Osteocyte (in vitro differentiated cells): ENCODE measurements around the gene NAALADL2. TPM values are rescaled to one million over a fixed set of nuclear protein-coding genes. Genes with fewer than 3 reads are reported as not detected.

ENCODE experiments used
- DNase-seq: peaks from one replicate; pipeline ENCODE4 v3.0.0; 2021; ENCODE audit warnings: mixed read lengths; ENCODE audit not compliant: unreplicated experiment; ENCODE audit errors: extremely low spot score
- H3K27ac Mint-ChIP-seq: one replicate; pipeline ENCODE4 v1.8.0; 2021; ENCODE audit warnings: mild to moderate bottlenecking, mixed read lengths; ENCODE audit not compliant: unreplicated experiment
- H3K27me3 Mint-ChIP-seq: one replicate; pipeline ENCODE4 v1.8.0; 2021; ENCODE audit warnings: mixed read lengths; ENCODE audit not compliant: unreplicated experiment
- H3K36me3 Mint-ChIP-seq: one replicate; pipeline ENCODE4 v1.8.0; 2021; ENCODE audit warnings: mixed read lengths; ENCODE audit not compliant: unreplicated experiment
- H3K4me1 Mint-ChIP-seq: one replicate; pipeline ENCODE4 v1.8.0; 2021; ENCODE audit warnings: mixed read lengths; ENCODE audit not compliant: unreplicated experiment
- H3K4me3 Mint-ChIP-seq: one replicate; pipeline ENCODE4 v1.8.0; 2021; ENCODE audit warnings: mild to moderate bottlenecking, moderate library complexity, mixed read lengths; ENCODE audit not compliant: unreplicated experiment
- H3K9me3 Mint-ChIP-seq: one replicate; pipeline ENCODE4 v1.8.0; 2021; ENCODE audit warnings: mixed read lengths; ENCODE audit not compliant: unreplicated experiment
- CTCF ChIP-seq: fragments of 200-600 bp; sonication (generic); IDR thresholded peaks from 2 replicates; pipeline ENCODE4 v1.5.0; 2021; ENCODE audit warnings: antibody characterized with exemption, mild to moderate bottlenecking, moderate library complexity
- total RNA-seq: library from RNA; stranded (reverse); gene quantifications from 2 replicates; pipeline ENCODE4 v1.2.1, GENCODE V29; 2021

Gene NAALADL2
- total RNA-seq, 1 donor from 2014 or later: 16.1 TPM

GRCh38 chr3:175329373-175329772, 470.2 kb downstream of the NAALADL2 start:
- Mint-ChIP-seq H3K4me3 (no peak overlapping the region), H3K4me1 (peaks cover 11% of the 10 kb centered on the region), H3K9me3 (peaks cover 16% of the 10 kb centered on the region), H3K27ac (peak overlapping the region; percentile 48), H3K36me3 (peaks cover 10% of the 10 kb centered on the region), H3K27me3 (no peaks in the 10 kb centered on the region)
- TF ChIP-seq CTCF: no peak
- no peak for DNase-seq

DNA sequence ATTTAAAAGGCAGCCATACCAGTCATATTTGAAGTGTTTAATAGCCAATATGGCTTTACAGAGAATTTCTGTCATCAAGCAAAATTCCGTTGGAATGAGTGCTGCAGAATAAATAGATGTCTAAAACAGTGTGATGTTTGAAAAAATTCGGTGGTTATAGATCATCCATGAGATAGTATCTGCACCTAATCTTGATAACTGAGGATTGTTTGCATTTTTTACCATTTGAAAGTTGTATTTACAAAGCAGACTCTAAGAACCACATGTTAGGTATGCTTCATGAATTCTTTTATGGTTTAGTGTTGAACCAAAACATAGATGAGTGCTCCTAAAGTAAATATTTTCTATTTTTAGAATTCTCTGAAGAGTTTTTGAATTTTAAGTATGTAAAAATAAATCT, 476.1 kb downstream of the NAALADL2 start:
- H3K4me3 Mint-ChIP-seq: no peak overlapping the region
- no peak for DNase-seq
- H3K27me3 Mint-ChIP-seq: no peaks in the 10 kb centered on the region
- H3K27ac Mint-ChIP-seq: no peak overlapping the region
- peaks cover 10% of the 10 kb centered on the region for H3K36me3 Mint-ChIP-seq
- H3K4me1 Mint-ChIP-seq: peaks cover 19% of the 10 kb centered on the region
- TF ChIP-seq CTCF: no peak
- peaks cover 16% of the 10 kb centered on the region for H3K9me3 Mint-ChIP-seq

DNA sequence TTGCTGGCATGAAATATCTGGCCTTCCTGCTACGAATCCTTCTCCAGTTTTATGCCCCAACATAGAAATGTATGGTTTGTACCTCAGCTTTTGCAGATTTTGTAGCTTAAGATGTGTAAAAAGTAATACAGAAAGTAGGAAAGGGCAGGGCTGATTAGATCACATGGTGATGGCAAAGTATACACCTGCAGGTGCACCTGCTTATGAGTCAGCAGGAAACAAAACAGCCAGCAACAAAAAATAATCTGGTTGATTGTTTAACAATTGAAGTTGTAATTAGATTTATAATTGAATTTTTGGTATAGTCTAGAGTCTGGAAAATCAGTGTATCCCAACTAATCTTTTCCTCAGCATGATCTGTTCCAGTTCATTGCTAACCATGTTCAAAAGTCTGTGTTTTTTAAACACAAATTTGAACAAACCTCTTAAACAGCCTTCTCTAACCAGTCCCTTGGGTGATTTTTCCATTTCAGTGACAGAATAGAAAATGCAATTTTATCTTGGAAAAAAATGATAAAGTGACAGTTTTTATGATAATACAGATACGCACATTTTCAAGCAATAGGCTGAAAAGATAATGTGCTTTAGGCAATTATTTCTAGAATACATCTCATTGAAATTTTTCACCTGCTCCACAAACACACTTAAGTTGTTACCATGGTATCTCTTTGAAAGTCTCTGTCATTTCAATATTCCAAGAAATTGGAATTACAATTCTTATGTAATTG, 477.4 kb downstream of the NAALADL2 start:
- no peaks in the 10 kb centered on the region for H3K36me3 Mint-ChIP-seq
- peaks cover 4% of the 10 kb centered on the region for H3K9me3 Mint-ChIP-seq
- H3K4me3 Mint-ChIP-seq: no peak overlapping the region
- no peak for DNase-seq
- H3K27ac Mint-ChIP-seq: no peak overlapping the region
- H3K4me1 Mint-ChIP-seq: peaks cover 19% of the 10 kb centered on the region
- TF ChIP-seq CTCF: no peak
- no peaks in the 10 kb centered on the region for H3K27me3 Mint-ChIP-seq

- no peak for TF ChIP-seq CTCF
- no peak overlapping the region for H3K27ac Mint-ChIP-seq
- peaks cover 19% of the 10 kb centered on the region for H3K4me1 Mint-ChIP-seq
- H3K9me3 Mint-ChIP-seq: no peaks in the 10 kb centered on the region
- no peaks in the 10 kb centered on the region for H3K27me3 Mint-ChIP-seq
- no peak for DNase-seq
- H3K36me3 Mint-ChIP-seq: no peaks in the 10 kb centered on the region
- no peak overlapping the region for H3K4me3 Mint-ChIP-seq
Observed at GRCh38 chr3:175337631-175338030, 478.5 kb downstream of the NAALADL2 start.

- TF ChIP-seq CTCF: no peak
- Mint-ChIP-seq H3K4me3 (no peak overlapping the region), H3K27ac (no peak overlapping the region), H3K36me3 (no peaks in the 10 kb centered on the region), H3K9me3 (no peaks in the 10 kb centered on the region), H3K4me1 (peaks cover 19% of the 10 kb centered on the region), H3K27me3 (no peaks in the 10 kb centered on the region)
- DNase-seq: no peak
Observed at GRCh38 chr3:175338775-175339535, 479.8 kb downstream of the NAALADL2 start.
